Nephron progenitor cell (in vitro differentiated cells): ENCODE data around the gene RGS6.
A peak's percentile ranks its signal among the peaks of the same experiment; 100 is the strongest.

Experiments used
- DNase-seq: peaks from one replicate; pipeline ENCODE4 v3.0.0; 2021
- H3K27ac Mint-ChIP-seq: 2 replicates; pipeline ENCODE4 v1.8.0; 2021; ENCODE audit warnings: mild to moderate bottlenecking, moderate library complexity, mixed read lengths
- H3K27me3 Mint-ChIP-seq: 2 replicates; pipeline ENCODE4 v1.8.0; 2021; ENCODE audit warnings: mild to moderate bottlenecking, low read depth, mixed read lengths; ENCODE audit not compliant: poor library complexity
- H3K36me3 Mint-ChIP-seq: 2 replicates; pipeline ENCODE4 v1.8.0; 2021; ENCODE audit warnings: low read depth, mixed read lengths
- H3K4me1 Mint-ChIP-seq: 2 replicates; pipeline ENCODE4 v1.8.0; 2021; ENCODE audit warnings: mixed read lengths
- H3K4me3 Mint-ChIP-seq: 2 replicates; pipeline ENCODE4 v1.8.0; 2021; ENCODE audit warnings: mild to moderate bottlenecking, moderate library complexity, mixed read lengths
- H3K9me3 Mint-ChIP-seq: 2 replicates; pipeline ENCODE4 v1.8.0; 2021; ENCODE audit warnings: mild to moderate bottlenecking, moderate library complexity, mixed read lengths
- CTCF ChIP-seq: fragments of 200-600 bp; sonication (generic); IDR thresholded peaks from 2 replicates; pipeline ENCODE4 v1.5.0; 2021; ENCODE audit warnings: antibody characterized with exemption

RGS6 gene

GRCh38 chr14:72434856-72435255 is 502.6 kb downstream of the RGS6 start:
- TF ChIP-seq CTCF, result no peak
- Mint-ChIP-seq H3K4me1 (peaks cover 12% of the 10 kb centered on the region), H3K27ac (no peak overlapping the region), H3K9me3 (no peaks in the 10 kb centered on the region), H3K4me3 (no peak overlapping the region), H3K27me3 (peaks cover 15% of the 10 kb centered on the region), H3K36me3 (no peaks in the 10 kb centered on the region)
- DNase-seq, result no peak

GRCh38 chr14:72439707-72440106 is 507.5 kb downstream of the RGS6 start:
- Mint-ChIP-seq H3K4me3 (no peak overlapping the region), H3K9me3 (no peaks in the 10 kb centered on the region), H3K36me3 (no peaks in the 10 kb centered on the region), H3K27me3 (peaks cover 17% of the 10 kb centered on the region), H3K27ac (no peak overlapping the region), H3K4me1 (peaks cover 36% of the 10 kb centered on the region)
- no peak for DNase-seq
- no peak for TF ChIP-seq CTCF

DNA sequence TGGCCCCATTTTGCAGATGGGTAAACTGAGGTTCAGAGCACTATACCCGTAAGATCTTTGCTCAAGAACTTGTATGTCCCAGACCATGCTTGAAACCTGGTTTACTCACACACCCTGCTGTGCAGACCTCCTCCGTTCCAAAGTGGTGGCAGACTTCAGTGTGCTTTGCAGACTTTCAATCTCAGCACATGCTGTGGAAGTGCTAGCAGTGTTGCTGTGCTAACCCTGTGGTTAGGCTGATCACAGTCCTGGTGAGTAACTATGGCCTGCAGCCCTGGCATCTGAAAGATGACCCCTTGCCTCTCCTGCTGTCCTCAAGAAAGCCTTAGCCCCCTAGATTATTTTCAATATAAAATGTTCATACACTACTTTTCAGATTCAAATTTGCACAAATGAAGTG is 511.0 kb downstream of the RGS6 start:
- DNase-seq, result no peak
- Mint-ChIP-seq H3K27me3 (peaks cover 21% of the 10 kb centered on the region), H3K4me1 (peaks cover 35% of the 10 kb centered on the region), H3K4me3 (no peak overlapping the region), H3K9me3 (no peaks in the 10 kb centered on the region), H3K27ac (peak overlapping the region; percentile 53), H3K36me3 (no peaks in the 10 kb centered on the region)
- TF ChIP-seq CTCF, result no peak

DNA sequence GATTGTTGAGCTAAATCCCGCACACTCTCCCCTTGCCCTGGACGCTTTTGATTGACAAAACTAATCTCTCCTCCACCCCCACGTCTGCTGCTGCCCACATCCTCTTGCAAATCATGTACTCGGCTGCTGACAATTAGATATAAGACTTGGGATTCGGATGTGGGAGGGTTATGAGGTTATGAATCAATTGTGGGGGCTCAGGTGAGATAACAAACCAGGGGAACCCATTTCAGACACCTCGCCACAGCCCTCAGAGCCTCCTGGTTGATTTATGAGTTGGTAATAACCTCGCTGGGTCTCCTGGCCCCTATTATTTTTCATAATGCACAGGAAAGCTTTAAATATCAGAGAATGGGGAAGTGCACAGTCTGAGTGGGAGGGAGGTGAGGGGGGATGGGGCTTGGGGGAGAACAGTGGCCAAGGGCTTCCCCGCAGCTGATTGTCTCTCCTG is 511.8 kb downstream of the RGS6 start:
- peak overlapping the region; percentile 53 for H3K27ac Mint-ChIP-seq
- H3K36me3 Mint-ChIP-seq, result no peaks in the 10 kb centered on the region
- DNase-seq, result no peak
- no peak for TF ChIP-seq CTCF
- H3K4me3 Mint-ChIP-seq, result no peak overlapping the region
- peaks cover 30% of the 10 kb centered on the region for H3K4me1 Mint-ChIP-seq
- peaks cover 14% of the 10 kb centered on the region for H3K27me3 Mint-ChIP-seq
- no peaks in the 10 kb centered on the region for H3K9me3 Mint-ChIP-seq

GRCh38 chr14:72444701-72445100 is 512.5 kb downstream of the RGS6 start:
- Mint-ChIP-seq H3K4me3 (no peak overlapping the region), H3K27me3 (peaks cover 14% of the 10 kb centered on the region), H3K9me3 (no peaks in the 10 kb centered on the region), H3K4me1 (peaks cover 34% of the 10 kb centered on the region), H3K27ac (no peak overlapping the region), H3K36me3 (no peaks in the 10 kb centered on the region)
- no peak for DNase-seq
- no peak for TF ChIP-seq CTCF

DNA sequence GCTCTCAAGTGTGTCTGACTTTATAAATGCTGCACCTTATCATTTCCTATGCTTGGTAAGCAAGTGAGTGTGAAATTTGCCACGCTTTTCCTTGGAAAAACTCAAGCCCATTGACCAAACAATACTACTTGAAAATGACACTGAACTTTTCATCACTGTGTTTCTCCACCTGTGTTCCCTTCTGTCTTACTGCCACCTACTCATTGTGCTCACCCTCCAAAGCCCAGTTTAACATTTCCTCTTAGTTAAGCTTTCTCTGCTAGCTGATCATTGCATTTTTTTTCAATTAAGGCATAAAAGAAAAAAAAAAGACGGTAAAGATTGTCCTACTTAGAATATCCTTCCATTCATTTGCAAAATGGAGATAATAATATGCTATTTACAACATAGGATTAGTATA is 516.0 kb downstream of the RGS6 start:
- Mint-ChIP-seq H3K36me3 (peaks cover 4% of the 10 kb centered on the region), H3K27ac (peak overlapping the region; percentile 10)

More for the DNA sequence above, 516.0 kb downstream of the RGS6 start:
- peaks cover 55% of the 10 kb centered on the region for H3K4me1 Mint-ChIP-seq
- no peak for TF ChIP-seq CTCF
- peaks cover 6% of the 10 kb centered on the region for H3K9me3 Mint-ChIP-seq
- H3K27me3 Mint-ChIP-seq, result peaks cover 7% of the 10 kb centered on the region
- no peak for DNase-seq
- H3K4me3 Mint-ChIP-seq, result no peak overlapping the region
